Caki2 (cell line): ENCODE measurements around the gene UQCRH. TPM values are rescaled to one million over a fixed set of nuclear protein-coding genes. Genes with fewer than 3 reads are reported as not detected.
A peak's percentile ranks its signal among the peaks of the same experiment; 100 is the strongest.
"Not testable (repeated sequence)": the region's sequence is repeated elsewhere in the genome, so short reads cannot be mapped to it uniquely, and the experiment has no call there.

Experiments used
- DNase-seq: peaks from one replicate; pipeline ENCODE4 v3.0.0-alpha.2; 2015; ENCODE audit warnings: low read depth
- in situ Hi-C: cut with HindIII; loops from 2 replicates; pipeline ENCODE4 v1.10.0; 2016; ENCODE audit warnings: low sequenced_read_pairs, low pct_unique_long_range_greater_than_20kb, mixed read lengths
- total RNA-seq: library from RNA; depleted of rRNA; stranded (reverse); fragments of >200 nt; shearing (Covaris generic); gene quantifications from 2 replicates; pipeline ENCODE4 v1.2.3, GENCODE V29; 2014; ENCODE audit warnings: low replicate concordance

The UQCRH gene
- total RNA-seq, 1 experiment from 2014 or later, result 458 TPM

- DNase-seq, result no peak
- in situ Hi-C loops, result no loop called here
Observed at GRCh38 chr1:46289976-46290375, 13.5 kb upstream of the UQCRH start.

DNA sequence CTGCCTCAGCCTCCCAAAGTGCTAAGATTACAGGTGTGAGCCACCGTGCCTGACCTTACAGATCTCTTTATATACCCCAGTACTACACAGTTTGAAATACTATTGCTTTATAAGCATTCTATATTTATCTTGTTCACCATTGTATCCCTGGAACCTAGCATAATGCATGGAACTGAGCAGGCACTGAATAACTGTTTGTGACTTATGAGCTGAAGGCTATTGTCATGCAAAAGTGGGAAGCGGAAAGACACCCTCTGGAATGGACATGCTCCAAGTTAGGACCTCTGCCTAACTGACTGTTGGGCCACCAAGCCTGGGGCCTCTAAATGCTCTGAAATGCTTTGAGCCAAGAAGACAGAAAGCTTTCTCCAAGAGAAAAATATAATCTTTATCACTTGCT lies 8.2 kb upstream of the UQCRH start:
- no peak for DNase-seq
- in situ Hi-C loops, result no loop called here

DNA sequence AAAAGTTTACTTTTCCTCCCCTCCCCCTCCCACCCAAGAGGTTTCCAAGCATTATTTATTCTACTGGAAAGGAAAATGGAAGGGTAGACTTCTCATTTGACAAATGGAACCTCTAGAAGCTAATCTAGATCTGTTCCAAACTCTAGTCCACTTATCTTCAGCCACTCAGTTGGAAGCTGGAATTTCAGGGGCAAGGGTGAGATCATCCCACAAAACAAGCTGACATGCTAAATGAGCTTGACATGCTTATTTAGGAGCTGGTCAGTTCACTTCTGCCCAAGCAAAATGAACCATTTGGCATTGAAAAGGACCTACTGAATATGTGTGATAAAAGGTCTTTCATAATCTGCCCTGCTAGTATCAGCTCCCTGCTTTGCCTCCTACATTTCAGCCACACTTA lies 5.1 kb upstream of the UQCRH start:
- DNase-seq, result no peak
- in situ Hi-C loops, result no loop called here

DNA sequence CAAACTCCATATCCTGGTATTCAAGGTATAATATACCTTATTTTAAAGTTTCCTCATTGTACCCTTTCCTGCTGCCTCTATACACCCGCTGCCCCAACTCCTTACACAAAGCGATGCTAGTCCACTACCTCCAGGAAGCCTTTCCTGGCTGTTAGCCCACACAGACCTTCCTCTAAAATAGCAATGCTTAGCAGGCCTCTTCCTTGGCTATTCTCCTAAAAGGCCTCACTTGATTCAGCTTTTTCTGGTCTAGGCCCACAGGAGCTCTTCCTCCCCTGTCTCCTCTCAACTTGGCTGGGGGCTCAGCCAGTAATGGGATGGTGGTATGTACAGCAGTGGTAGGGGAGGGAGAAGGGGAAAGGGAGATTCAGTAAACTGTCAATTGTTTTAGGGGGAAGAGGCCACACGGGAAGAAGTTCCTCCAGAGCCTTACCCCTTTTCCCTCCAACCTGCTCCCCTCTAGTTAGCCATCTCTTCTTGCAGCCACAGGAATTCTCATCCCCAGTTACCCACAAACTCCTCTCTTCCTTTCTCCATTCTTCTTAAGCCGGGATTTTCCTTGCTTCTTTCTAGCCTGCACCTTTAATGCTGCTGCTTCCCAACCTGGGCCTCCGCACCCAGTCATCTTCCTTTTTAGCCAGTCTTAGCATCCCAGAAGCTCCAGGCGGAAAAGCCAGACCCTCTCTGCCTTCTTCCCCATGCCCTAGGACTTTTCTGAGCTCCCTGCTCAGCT lies 2.7 kb upstream of the UQCRH start:
- in situ Hi-C loops, result no loop called here
- DNase-seq, result no peak

- in situ Hi-C loops, result no loop called here
- DNase-seq, result peak; percentile 18
Observed at GRCh38 chr1:46301406-46301807, 2.1 kb upstream of the UQCRH start.

- DNase-seq, result peak; percentile 58
- in situ Hi-C loops, result no loop called here
Observed at GRCh38 chr1:46301808-46302640, 1.5 kb upstream of the UQCRH start.

GRCh38 chr1:46302641-46303037 lies 859 bp upstream of the UQCRH start:
- peak; percentile 48 for DNase-seq
- in situ Hi-C loops, result no loop called here

DNA sequence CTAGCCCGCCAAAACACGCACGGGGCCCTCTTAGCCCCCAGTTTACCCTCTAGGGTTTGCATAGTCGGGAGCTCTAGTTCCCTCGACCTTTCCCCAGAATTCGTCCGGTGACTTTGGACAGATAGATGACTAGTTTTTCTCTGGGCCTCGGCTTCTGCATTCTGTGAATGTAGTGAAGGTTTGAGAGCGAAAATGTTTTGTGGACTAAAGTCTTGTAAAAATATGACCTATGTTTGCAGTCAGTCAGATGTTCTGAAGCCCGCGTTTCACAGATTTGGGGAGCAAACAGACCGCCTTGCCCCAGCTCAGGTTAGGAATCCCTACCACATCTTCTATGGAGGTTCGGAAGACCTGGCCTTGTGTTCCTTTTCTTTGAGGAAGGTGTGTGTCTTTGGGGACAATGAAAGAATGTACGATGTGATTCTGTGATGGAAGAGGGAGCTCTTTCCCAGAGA lies 401 bp downstream of the UQCRH start:
- DNase-seq, result peak; percentile 33
- in situ Hi-C loops, result no loop called here

GRCh38 chr1:46306159-46306530 lies 2.6 kb downstream of the UQCRH start:
- in situ Hi-C loops, result no loop called here

DNA sequence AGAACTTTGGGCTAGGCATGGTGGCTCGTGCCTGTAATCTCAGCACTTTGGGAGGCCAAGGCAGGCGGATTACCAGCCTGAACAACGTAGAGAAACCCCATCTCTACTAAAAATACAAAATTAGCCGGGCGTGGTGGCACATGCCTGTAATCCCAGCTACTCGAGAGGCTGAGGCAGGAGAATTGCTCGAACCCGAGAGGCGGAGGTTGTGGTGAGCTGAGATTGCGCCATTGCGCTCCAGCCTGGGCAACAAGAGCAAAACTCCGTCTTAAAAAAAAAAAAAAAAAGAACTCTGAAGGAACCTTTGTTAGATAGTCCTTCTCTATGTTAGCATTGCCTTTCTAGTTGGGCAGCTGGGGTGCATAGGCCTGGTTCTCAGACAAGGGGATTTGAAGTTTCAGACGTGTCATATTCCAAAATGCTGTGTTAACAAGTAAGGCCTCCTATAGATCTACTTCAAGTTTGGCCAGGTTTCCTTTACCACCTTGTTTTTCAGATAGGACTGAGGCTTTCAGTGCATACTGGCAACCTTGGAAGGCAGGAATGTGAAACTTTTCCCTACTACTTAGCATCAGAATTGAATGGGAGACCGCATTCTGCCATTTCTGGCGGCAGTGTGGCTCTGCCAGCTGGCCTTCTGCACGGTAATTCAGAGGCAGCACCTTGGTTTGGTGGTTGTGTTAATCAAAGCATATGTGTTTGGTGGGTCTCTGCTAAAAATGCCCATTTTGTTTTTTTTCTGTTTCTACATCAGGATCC lies 6.1 kb downstream of the UQCRH start:
- DNase-seq, result no peak
- in situ Hi-C loops, result no loop called here

More at GRCh38 chr1:46306159-46306530, 2.6 kb downstream of the UQCRH start:
- no peak for DNase-seq

DNA sequence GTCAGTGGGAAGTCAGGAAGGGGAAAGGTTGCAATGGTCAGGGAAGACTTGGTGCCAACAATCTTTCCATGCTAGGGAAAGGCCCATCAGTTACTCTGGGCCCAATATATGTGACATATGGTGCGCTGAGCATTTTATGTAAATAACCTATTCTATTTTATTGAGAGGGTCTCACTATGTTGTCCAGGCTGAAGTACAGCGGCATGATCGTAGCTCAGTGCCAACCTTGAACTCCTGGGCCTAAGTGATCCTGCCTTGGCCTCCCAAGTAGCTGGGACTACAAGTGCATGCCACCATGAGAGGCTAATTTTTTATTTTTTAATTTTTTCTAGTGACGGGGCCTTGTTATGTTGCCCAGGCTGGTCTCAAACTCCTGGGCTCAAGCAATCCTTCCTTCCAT lies 6.8 kb downstream of the UQCRH start:
- in situ Hi-C loops, result no loop called here
- DNase-seq, result no peak

DNA sequence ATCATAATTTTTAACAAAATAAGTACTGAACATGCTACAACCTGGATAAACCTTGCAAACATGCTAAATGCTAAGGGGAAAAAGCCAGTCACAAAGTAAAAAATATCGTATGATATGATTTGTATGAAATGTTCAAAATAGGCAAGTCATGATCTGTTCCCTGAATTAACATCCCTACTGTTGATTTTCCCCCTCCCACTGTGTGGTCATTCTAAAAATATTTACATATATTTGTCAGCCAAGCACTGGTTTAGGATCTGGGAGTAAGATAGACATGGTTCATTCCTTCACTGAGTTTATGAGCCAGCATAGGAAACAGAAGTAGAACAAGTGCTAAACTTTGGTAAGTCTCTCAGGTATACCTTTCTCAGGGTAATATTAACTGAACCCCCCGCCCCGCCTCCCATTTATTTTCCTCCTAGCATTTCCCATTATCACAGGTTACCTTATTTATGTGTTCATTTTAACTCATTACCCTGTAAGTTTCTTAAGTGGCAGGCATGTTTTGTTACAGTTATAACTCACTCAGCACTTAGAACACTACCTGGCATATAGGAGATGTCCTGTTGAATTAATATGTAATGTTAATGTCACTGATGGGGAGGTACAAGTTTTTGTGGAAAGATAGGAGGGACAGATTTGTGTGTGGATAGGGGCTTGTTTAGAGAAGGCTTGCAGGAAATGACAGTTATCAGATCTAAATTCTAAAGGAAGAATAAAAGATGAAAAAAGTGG lies 12.3 kb downstream of the UQCRH start:
- in situ Hi-C loops, result no loop called here
- peak; percentile 29 for DNase-seq

DNA sequence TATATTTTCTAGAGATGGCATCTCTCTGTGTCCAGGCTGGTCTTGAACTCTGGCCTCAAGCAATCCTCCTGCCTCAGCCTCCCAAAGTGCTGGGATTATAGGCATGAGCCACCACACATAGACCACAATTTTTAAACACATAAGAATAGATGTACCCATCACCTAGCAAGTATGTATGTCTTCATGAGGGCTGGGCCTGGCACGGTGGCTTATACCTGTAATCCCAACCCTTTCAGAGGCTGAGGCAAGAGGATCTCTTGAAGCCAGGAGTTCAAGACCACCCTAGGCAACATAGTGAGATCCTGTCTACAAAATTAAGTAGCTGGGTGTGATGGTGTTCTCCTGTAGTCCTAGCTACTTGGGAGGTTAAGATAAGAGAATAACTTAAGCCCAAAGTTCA lies 13.8 kb downstream of the UQCRH start:
- in situ Hi-C loops, result no loop called here
- DNase-seq, result no peak

DNA sequence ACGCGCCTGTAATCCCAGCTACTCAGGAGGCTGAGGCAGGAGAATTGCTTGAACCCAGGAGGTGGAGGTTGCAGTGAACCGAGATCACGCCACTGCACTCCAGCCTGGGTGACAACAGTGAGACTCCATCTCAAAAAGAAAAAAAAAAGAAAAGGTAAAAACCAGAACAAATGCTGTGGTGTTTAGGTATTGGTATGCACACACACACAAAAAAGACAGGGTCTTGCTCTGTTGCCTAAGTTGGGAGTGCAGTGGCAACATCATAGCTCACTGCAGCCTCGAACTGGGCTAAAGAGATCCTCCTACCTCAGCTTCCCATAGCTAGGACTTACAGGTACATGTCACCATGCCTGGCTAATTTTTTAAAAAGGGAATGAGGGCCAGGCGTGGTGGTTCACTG lies 15.8 kb downstream of the UQCRH start:
- DNase-seq, in situ Hi-C loops: not testable (repeated sequence)

DNA sequence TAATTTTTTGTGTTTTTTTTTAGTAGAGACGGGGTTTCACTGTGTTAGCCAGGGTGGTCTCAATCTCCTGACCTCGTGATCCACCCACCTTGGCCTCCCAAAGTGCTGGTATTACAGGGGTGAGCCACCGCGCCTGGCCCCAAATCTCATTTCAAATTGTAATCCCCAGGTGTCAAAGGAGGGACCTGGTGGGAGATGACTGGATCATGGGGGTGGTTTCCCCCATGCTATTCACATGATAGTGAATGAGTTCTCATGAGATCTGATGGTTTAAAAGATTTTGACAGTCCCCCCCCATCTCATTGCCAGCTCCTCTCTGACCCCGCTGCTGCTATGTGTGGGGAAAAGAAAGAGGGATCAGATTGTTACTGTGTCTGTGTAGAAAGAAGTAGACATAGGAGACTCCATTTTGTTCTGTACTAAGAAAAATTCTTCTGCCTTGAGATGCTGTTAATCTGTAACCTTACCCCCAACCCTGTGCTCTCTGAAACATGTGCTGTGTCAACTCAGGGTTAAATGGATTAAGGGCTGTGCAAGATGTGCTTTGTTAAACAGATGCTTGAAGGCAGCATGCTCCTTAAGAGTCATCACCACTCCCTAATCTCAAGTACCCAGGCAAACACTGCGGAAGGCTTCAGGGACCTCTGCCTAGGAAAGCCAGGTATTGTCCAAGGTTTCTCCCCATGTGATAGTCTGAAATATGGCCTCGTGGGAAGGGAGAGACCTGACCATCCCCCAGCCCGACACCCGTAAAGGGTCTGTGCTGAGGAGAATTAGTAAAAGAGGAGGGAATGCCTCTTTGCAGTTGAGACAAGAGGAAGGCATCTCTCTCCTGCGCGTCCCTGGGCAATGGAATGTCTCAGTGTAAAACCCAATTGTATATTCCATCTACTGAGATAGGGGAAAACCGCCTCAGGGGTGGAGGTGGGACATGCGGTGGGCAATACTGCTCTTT lies 16.7 kb downstream of the UQCRH start:
- DNase-seq, result not testable (repeated sequence)

GRCh38 chr1:46322191-46322590 lies 18.7 kb downstream of the UQCRH start:
- DNase-seq, in situ Hi-C loops: not testable (repeated sequence)

More for the DNA sequence above, 16.7 kb downstream of the UQCRH start:
- in situ Hi-C loops, result not testable (repeated sequence)
